HUES48 (cell line): ENCODE results near the gene MVB12B.

Experiments used
- H3K27ac ChIP-seq: one replicate; pipeline ENCODE4 v1.7.0; 2013; ENCODE audit warnings: low read depth, low read length, inconsistent platforms
- H3K27me3 ChIP-seq: 2 replicates; pipeline ENCODE4 v1.6.1; 2013; ENCODE audit warnings: mild to moderate bottlenecking, low read length; ENCODE audit not compliant: control insufficient read depth, insufficient read depth
- H3K36me3 ChIP-seq: 2 replicates; pipeline ENCODE4 v1.6.1; 2013; ENCODE audit warnings: low read length; ENCODE audit not compliant: control insufficient read depth, insufficient read depth
- H3K4me1 ChIP-seq: 2 replicates; pipeline ENCODE4 v1.6.1; 2013; ENCODE audit warnings: mild to moderate bottlenecking, low read length; ENCODE audit not compliant: control insufficient read depth, insufficient read depth
- H3K4me3 ChIP-seq: 2 replicates; pipeline ENCODE4 v1.5.1; 2013; ENCODE audit warnings: mild to moderate bottlenecking, low read depth, low read length
- H3K9ac ChIP-seq: 2 replicates; pipeline ENCODE4 v1.6.1; 2013; ENCODE audit warnings: mild to moderate bottlenecking, low read depth, low read length, moderate library complexity
- H3K9me3 ChIP-seq: 2 replicates; pipeline ENCODE4 v1.6.1; 2013; ENCODE audit warnings: low read length; ENCODE audit not compliant: control insufficient read depth, insufficient read depth

The MVB12B gene

DNA sequence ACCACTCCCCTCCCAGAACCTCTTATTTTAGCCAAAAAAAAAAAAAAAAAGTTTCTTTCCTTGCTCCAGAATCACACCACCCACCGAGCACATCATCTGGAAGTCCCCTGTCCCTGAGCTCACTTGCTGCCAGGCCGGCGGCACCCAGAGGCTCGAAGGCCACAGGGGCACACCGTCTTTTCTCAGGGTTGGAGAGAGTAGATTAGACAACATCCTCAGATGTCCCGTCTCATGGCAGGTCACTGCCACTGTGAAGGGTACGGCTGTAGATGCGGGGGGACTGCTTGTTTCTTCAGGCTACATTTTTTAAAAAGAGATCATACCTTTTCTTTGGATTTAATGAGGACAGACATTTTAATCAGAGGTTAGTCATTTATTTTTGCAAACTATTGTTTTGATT is 109.0 kb downstream of the MVB12B start:
- H3K4me3 ChIP-seq = no peak overlapping the region

DNA sequence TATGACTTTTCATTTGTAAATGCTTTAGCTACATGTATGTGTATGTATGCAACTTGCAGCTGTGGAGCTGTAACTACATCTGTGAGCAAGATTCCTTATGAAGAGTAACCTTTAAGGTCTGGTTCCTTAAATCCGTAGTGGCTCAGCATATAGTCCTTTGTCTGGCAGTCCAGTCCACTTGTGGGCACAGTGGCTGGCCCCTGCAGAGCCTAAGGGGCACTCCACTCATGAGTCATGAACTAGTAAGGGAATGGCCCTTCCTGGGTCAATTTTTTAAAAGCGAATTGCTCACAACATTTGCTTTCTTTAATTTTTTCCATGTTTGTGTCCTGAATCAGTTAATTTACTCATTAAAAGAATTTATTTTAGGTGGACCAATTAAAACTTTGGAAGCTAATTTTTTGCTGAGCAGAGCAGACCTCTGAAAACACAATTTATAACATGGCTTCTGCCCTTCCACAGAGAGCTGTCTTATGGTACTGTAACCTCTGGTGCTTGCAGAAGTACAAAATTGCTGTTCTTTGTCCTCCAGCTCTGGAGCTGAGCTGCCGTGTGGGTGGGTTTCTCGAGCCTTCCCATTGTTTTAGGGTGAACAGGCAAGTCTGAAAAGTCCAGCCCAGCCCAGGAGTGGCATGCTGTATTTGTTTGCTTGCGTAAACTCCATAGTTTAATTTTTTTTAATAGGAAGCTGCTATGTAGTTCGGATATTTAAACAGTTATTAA is 110.1 kb downstream of the MVB12B start:
- Histone ChIP-seq H3K27me3 (no peaks in the 10 kb centered on the region), H3K27ac (no peak overlapping the region), H3K4me3 (no peak overlapping the region), H3K36me3 (no peaks in the 10 kb centered on the region), H3K4me1 (peaks cover 8% of the 10 kb centered on the region; the same call in 1 of the 2 replicates), H3K9me3 (no peaks in the 10 kb centered on the region), H3K9ac (no peak overlapping the region; the same call in 1 of the 2 replicates)

More for the DNA sequence above, 109.0 kb downstream of the MVB12B start:
- Histone ChIP-seq H3K27me3 (no peaks in the 10 kb centered on the region), H3K9ac (no peak overlapping the region), H3K27ac (no peak overlapping the region), H3K36me3 (no peaks in the 10 kb centered on the region), H3K4me1 (no peaks in the 10 kb centered on the region), H3K9me3 (no peaks in the 10 kb centered on the region)

DNA sequence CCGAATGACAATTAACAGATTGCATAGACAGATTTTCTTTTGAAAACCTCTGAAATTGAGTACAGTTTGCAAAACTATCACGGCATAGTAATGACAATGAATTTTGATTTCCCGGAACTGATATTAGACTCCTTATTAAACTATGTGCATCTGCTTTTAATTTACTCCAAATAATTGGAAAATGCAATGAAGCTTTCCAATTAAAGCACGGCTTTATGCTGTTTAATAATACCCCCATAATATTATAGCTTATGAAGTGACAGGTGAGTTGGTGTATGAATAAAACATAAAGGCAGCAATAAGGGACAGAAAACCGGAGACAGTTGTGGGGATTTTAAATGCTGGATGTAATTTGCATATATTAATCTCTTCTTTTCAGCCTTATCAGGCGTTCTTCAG is 110.6 kb downstream of the MVB12B start:
- Histone ChIP-seq H3K27me3 (no peaks in the 10 kb centered on the region), H3K4me3 (no peak overlapping the region), H3K4me1 (peaks cover 8% of the 10 kb centered on the region; the same call in 1 of the 2 replicates), H3K9me3 (no peaks in the 10 kb centered on the region), H3K9ac (no peak overlapping the region), H3K36me3 (no peaks in the 10 kb centered on the region), H3K27ac (no peak overlapping the region)

DNA sequence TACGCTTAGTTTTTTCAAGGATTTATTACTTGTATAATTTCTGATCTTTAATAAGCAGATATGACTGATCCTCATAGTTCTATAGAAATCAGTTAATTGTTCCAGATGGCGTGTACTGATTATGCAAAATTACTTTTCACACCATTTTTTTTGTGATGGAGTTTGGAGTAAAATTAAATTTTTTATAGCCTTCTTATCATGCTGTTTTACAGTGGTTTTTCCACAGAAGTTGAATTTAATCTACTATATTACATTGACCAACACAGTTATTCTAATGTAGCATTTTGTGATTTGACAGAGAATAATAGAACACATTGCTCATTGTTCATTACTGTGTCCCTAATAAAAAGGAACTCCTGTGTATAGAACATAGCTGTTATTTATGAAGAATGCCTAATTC is 111.1 kb downstream of the MVB12B start:
- peaks cover 8% of the 10 kb centered on the region; the same call in 1 of the 2 replicates for H3K4me1 ChIP-seq
- H3K9me3 ChIP-seq = no peaks in the 10 kb centered on the region
- no peak overlapping the region for H3K27ac ChIP-seq
- no peak overlapping the region for H3K4me3 ChIP-seq
- H3K27me3 ChIP-seq = no peaks in the 10 kb centered on the region
- no peak overlapping the region for H3K9ac ChIP-seq
- no peaks in the 10 kb centered on the region for H3K36me3 ChIP-seq

DNA sequence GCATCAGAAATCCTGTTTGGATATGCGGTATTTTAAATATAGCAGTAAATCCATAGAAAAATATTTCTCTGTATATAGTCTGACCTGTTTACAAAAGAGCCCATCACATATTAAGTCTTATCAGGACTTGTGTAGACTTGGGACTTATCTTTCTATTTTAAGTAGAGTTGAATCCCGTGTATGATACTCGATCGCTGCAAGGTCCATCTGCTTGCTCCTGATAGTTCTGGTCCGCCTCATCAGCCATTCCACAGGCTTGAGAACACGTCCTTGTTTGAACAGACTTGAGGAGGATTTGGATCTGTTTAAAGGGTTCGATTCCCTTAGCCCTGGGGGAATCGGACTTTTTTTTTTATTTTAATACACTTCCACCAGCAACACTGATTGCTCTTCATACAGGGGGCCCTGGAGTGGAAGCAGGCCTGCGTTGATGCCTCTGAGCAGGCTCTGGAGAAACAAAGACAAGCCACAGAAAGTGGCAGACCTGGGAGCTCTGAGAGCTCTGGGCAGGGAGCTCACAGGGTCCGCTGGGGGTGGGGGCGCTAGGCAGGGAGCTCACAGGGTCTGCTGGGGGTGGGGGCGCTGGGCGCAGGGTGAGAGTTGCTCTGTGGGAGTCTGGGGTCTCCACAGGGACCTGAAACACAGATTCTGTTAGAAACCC is 112.2 kb downstream of the MVB12B start:
- H3K27ac ChIP-seq = no peak overlapping the region
- no peak overlapping the region for H3K9ac ChIP-seq
- no peak overlapping the region for H3K4me3 ChIP-seq
- peaks cover 8% of the 10 kb centered on the region; the same call in 1 of the 2 replicates for H3K4me1 ChIP-seq
- H3K27me3 ChIP-seq = no peaks in the 10 kb centered on the region
- no peaks in the 10 kb centered on the region for H3K36me3 ChIP-seq
- no peaks in the 10 kb centered on the region for H3K9me3 ChIP-seq

DNA sequence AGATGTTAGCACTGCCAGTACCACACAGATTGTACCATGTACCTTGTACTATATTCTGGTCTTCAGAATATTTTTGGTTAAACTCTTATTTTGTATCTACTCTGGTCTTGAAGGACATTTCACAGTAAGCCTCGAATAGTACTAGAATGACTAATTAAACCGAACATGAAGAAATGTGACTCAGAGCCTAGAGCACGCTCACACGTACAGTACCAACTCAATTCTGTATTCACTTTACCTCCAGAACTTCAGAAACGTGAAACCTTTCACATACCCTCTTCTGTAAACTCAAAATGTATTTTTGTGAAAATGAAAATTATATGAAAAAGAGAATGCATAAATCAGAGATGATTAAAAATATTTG is 112.8 kb downstream of the MVB12B start:
- Histone ChIP-seq H3K4me3 (no peak overlapping the region), H3K4me1 (peaks cover 8% of the 10 kb centered on the region; the same call in 1 of the 2 replicates), H3K27ac (no peak overlapping the region), H3K27me3 (no peaks in the 10 kb centered on the region), H3K9me3 (no peaks in the 10 kb centered on the region), H3K36me3 (no peaks in the 10 kb centered on the region), H3K9ac (no peak overlapping the region)

DNA sequence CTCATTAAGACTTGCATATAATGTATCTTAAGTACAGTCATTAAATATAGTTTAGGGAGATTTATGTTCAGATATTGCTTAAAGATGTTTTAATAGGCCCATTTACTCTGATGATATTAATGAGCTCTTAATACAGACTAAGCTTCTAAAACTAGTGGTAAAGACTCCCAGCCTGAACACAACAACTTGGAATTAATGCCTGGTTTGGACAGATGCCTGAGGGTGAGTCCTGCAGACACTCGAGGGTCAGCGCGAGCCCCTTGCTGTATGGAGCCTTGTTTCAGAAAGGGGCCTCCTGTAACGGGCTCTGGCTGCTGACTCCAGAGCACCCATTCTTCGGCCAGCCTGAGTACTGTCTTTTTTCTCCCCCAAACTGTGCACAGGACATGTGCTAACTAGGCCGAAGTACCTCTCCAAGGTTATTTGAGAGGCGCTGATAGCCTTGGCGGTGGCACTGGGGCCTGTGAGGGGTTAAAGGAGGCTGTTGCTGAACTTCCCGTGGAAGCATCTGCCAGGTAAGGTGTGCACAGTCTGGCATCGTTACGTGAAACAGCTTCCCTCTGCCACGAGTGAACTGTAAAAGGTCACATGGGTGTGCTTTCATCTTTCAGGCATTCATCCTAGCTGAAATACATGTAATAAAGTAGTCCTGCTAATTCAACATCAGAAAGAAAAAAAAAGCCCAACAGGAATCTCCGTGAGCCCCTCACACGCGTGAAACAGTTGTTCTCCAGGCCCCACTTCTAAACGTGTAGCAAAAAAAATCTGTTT is 113.4 kb downstream of the MVB12B start:
- no peak overlapping the region for H3K9ac ChIP-seq
- no peak overlapping the region for H3K4me3 ChIP-seq
- no peak overlapping the region for H3K27ac ChIP-seq
- H3K36me3 ChIP-seq = no peaks in the 10 kb centered on the region
- peaks cover 8% of the 10 kb centered on the region; the same call in 1 of the 2 replicates for H3K4me1 ChIP-seq
- no peaks in the 10 kb centered on the region for H3K9me3 ChIP-seq
- no peaks in the 10 kb centered on the region for H3K27me3 ChIP-seq

DNA sequence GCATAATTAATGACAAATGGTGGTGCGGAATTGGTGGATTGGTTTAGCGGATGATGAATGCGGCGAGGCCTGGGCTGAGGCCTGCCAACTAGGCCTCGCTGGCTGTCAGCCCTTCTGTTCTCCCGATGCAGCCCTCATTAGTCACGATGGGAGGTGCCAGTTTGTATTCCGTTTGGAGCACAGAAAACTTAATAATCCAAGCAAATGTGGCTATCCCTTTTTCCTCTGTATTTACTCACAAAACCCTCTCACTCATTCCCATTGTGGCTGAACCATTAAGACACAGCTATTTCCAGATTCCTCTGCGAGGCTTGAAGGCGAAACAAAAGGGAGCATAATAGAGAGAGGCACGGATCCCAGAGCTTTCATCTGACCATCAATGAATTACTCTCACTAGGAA is 114.3 kb downstream of the MVB12B start:
- Histone ChIP-seq H3K36me3 (no peaks in the 10 kb centered on the region), H3K4me1 (peaks cover 8% of the 10 kb centered on the region; the same call in 1 of the 2 replicates), H3K27ac (peak overlapping the region; percentile 7), H3K27me3 (no peaks in the 10 kb centered on the region), H3K4me3 (no peak overlapping the region), H3K9me3 (no peaks in the 10 kb centered on the region), H3K9ac (no peak overlapping the region)

DNA sequence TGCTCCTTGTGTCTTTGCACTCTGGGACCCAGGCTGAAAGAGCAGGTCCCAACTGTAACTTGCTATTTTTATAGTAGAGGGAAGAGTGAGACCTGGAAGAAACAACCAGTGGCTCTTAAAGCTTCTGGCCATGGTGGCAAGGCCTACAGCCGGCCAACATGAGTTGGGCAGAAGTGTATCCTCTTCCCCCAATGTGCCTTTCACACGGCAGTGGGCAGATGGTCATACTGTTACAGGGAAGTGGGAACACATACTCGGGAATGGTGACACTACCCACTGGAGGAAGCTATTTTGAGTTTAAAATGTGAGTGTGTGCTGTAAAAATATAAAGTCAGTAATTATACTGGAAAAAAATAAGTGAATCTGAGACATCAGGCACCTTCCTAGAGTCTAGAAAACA is 116.0 kb downstream of the MVB12B start:
- Histone ChIP-seq H3K4me1 (peaks cover 8% of the 10 kb centered on the region; the same call in 1 of the 2 replicates), H3K36me3 (no peaks in the 10 kb centered on the region), H3K27me3 (no peaks in the 10 kb centered on the region), H3K9ac (no peak overlapping the region), H3K4me3 (no peak overlapping the region), H3K27ac (no peak overlapping the region), H3K9me3 (no peaks in the 10 kb centered on the region)

DNA sequence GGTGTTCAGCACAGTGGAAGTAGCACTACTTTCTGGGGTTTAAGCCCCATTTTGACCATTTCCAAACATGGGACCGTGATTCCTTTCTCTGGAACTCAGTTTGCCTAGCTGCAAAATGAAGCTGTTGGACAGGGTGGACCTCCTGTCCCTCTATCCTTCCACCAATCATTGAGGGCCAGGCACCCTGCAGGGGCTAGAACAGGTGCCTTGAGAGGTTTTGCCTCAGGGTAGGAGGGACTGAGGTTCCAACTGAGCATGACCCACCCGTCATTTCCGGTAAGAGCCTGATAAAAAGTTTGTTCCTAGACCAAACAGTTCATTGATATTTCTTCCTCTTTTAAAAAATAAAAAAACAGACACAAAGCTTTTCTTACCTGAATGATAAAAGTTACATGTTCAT is 116.5 kb downstream of the MVB12B start:
- Histone ChIP-seq H3K36me3 (no peaks in the 10 kb centered on the region), H3K4me1 (peaks cover 8% of the 10 kb centered on the region; the same call in 1 of the 2 replicates), H3K4me3 (no peak overlapping the region), H3K27me3 (no peaks in the 10 kb centered on the region), H3K9ac (no peak overlapping the region), H3K27ac (no peak overlapping the region), H3K9me3 (no peaks in the 10 kb centered on the region)

DNA sequence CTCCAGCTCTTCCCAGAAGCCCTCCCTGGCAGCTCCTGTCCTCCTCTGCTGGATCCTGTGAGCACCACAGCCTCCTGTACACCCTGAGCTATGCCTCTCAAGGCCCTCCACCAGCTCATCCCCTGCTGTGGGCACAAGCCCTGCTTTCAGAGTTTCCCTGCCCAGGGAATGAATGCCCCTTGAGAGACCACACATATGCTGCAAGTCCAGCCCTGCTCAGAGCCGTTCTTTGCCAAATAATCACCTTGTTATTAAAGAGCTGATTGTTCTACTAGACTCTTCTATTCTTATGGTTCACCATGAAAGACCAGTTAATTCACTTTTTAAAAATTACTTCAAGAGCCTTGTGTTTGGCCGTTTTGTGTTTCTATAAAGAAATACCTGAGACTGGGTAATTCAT is 121.5 kb downstream of the MVB12B start:
- Histone ChIP-seq H3K4me3 (no peak overlapping the region), H3K27me3 (no peaks in the 10 kb centered on the region), H3K36me3 (no peaks in the 10 kb centered on the region), H3K4me1 (peaks cover 8% of the 10 kb centered on the region; the same call in 1 of the 2 replicates), H3K9ac (no peak overlapping the region), H3K9me3 (no peaks in the 10 kb centered on the region), H3K27ac (no peak overlapping the region)
